ENCODE measurements around the gene KANSL2.

DNA sequence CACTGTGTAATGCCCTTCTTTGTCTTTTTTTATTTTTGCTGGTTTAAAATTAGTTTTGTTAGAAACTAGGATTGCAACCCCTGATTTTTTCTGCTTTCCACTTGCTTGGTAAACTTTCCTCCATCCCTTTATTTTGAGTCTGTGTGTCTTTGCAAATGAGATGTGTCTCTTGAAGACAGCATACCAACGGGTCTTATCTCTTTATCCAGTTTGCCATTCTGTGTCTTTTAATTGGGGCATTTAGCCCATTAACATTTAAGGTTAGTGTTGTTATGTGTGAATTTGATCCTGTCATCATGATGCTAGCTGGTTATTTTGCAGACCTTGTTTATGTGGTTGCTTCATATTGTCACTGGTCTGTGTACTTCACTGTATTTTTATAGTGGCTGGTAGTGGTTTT, 68.7 kb downstream of the KANSL2 start:
- TF ChIP-seq POLR2A (IDR thresholded peaks at IDR 0.05) (no peak), CTCF (IDR thresholded peaks at IDR 0.05 in 4 of 5, conservative IDR thresholded peaks at IDR 0.05 in 1 of 5) (no peak)
